H9 (cell line): Measurements from ENCODE around the gene RPS24. TPM values are rescaled to one million over a fixed set of nuclear protein-coding genes. Genes with fewer than 3 reads are reported as not detected.

Experiments used
- DNase-seq: peaks from one replicate; pipeline ENCODE4 v3.0.0-alpha.2; 2017
- H2AFZ ChIP-seq: one replicate; pipeline ENCODE4 v1.6.1; 2013; ENCODE audit warnings: mild to moderate bottlenecking, low read length, control low read depth, moderate library complexity
- H2AK5ac ChIP-seq: 2 replicates; pipeline ENCODE4 v1.6.1; 2013; ENCODE audit warnings: low read length, control low read depth, mixed read lengths; ENCODE audit not compliant: insufficient read length
- H2BK120ac ChIP-seq: one replicate; pipeline ENCODE4 v1.6.1; 2013; ENCODE audit warnings: low read depth, mild to moderate bottlenecking, low read length, control low read depth, inconsistent platforms; ENCODE audit not compliant: poor library complexity, severe bottlenecking
- H2BK12ac ChIP-seq: 2 replicates; pipeline ENCODE4 v1.6.1; 2013; ENCODE audit warnings: low read length, control low read depth, mixed read lengths, low read depth; ENCODE audit not compliant: insufficient read length
- H2BK15ac ChIP-seq: 2 replicates; pipeline ENCODE4 v1.6.1; 2013; ENCODE audit warnings: low read depth, low read length, control low read depth
- H2BK20ac ChIP-seq: one replicate; pipeline ENCODE4 v1.6.1; 2013; ENCODE audit warnings: low read depth, mild to moderate bottlenecking, low read length, control low read depth, inconsistent platforms; ENCODE audit not compliant: poor library complexity, severe bottlenecking
- H2BK5ac ChIP-seq: 2 replicates; pipeline ENCODE4 v1.6.1; 2013; ENCODE audit warnings: low read length, control low read depth, mixed read lengths; ENCODE audit not compliant: insufficient read length
- H3K14ac ChIP-seq: 2 replicates; pipeline ENCODE4 v1.6.1; 2013; ENCODE audit warnings: low read length, control low read depth; ENCODE audit not compliant: insufficient read depth
- H3K18ac ChIP-seq: 2 replicates; pipeline ENCODE4 v1.6.1; 2013; ENCODE audit warnings: low read depth, mild to moderate bottlenecking, mixed read lengths, low read length, control low read depth; ENCODE audit not compliant: insufficient read length
- H3K23ac ChIP-seq: 2 replicates; pipeline ENCODE4 v1.6.1; 2013; ENCODE audit warnings: low read length, control low read depth, mixed read lengths, low read depth; ENCODE audit not compliant: insufficient read length
- H3K23me2 ChIP-seq: 2 replicates; pipeline ENCODE4 v1.6.1; 2013; ENCODE audit warnings: low read depth, mild to moderate bottlenecking, mixed read lengths, low read length, control low read depth; ENCODE audit not compliant: insufficient read length, poor library complexity, severe bottlenecking
- H3K27ac ChIP-seq: 2 replicates; pipeline ENCODE4 v1.5.1; 2013; ENCODE audit warnings: low read length, control low read depth, mixed read lengths, low read depth; ENCODE audit not compliant: insufficient read length
- H3K27me3 ChIP-seq: 2 replicates; pipeline ENCODE4 v1.6.1; 2013; ENCODE audit warnings: low read length, control low read depth, inconsistent platforms; ENCODE audit not compliant: insufficient read depth
- H3K4ac ChIP-seq: 2 replicates; pipeline ENCODE4 v1.6.1; 2013; ENCODE audit warnings: low read depth, mild to moderate bottlenecking, control low read depth, inconsistent platforms, low read length, moderate library complexity
- H3K4me1 ChIP-seq: 2 replicates; pipeline ENCODE4 v1.6.1; 2013; ENCODE audit warnings: low read length, control low read depth, inconsistent platforms; ENCODE audit not compliant: insufficient read depth
- H3K4me2 ChIP-seq: 2 replicates; pipeline ENCODE4 v1.6.1; 2013; ENCODE audit warnings: low read length, control low read depth, mixed read lengths; ENCODE audit not compliant: insufficient read length, insufficient read depth
- H3K56ac ChIP-seq: 2 replicates; pipeline ENCODE4 v1.6.1; 2013; ENCODE audit warnings: low read depth, mild to moderate bottlenecking, mixed read lengths, low read length, control low read depth; ENCODE audit not compliant: insufficient read length
- H3K79me1 ChIP-seq: 2 replicates; pipeline ENCODE4 v1.6.1; 2013; ENCODE audit warnings: low read depth, mild to moderate bottlenecking, moderate library complexity, low read length, control low read depth, inconsistent platforms; ENCODE audit not compliant: insufficient read depth, poor library complexity, severe bottlenecking
- H3K79me2 ChIP-seq: 2 replicates; pipeline ENCODE4 v1.6.1; 2013; ENCODE audit warnings: low read length, control low read depth, inconsistent platforms; ENCODE audit not compliant: insufficient read depth
- H3K9ac ChIP-seq: 2 replicates; pipeline ENCODE4 v1.6.1; 2013; ENCODE audit warnings: low read length, control low read depth, mixed read lengths; ENCODE audit not compliant: insufficient read length; ENCODE audit errors: extremely low read depth
- H3K9me3 ChIP-seq: one replicate; pipeline ENCODE4 v1.6.1; 2013; ENCODE audit warnings: low read depth, low read length, inconsistent platforms; ENCODE audit not compliant: control insufficient read depth
- H3T11ph ChIP-seq: one replicate; pipeline ENCODE4 v1.6.1; 2013; ENCODE audit warnings: mild to moderate bottlenecking, low read length, control low read depth, inconsistent platforms
- H4K20me1 ChIP-seq: one replicate; pipeline ENCODE4 v1.6.1; 2013; ENCODE audit not compliant: control insufficient read depth, insufficient read length, insufficient read depth
- H4K5ac ChIP-seq: 2 replicates; pipeline ENCODE4 v1.6.1; 2013; ENCODE audit warnings: low read depth, mild to moderate bottlenecking, mixed read lengths, low read length, control low read depth; ENCODE audit not compliant: insufficient read length
- H4K8ac ChIP-seq: replicated peaks from 2 replicates; pipeline ENCODE4 v1.6.1; 2013; ENCODE audit warnings: low read length, control low read depth, mixed read lengths, low read depth; ENCODE audit not compliant: insufficient read length
- H4K91ac ChIP-seq: 2 replicates; pipeline ENCODE4 v1.6.1; 2013; ENCODE audit warnings: low read depth, mild to moderate bottlenecking, moderate library complexity, mixed read lengths, low read length, control low read depth; ENCODE audit not compliant: insufficient read length
- H3K27ac Mint-ChIP-seq, 3 experiments: 2 replicates in 2 of 3; 3 replicates in 1 of 3; pipeline ENCODE4 v1.8.0; 2020 to 2021; ENCODE audit warnings: mixed read lengths in 3 of 3, mild to moderate bottlenecking in 1 of 3, moderate library complexity in 1 of 3
- H3K27me3 Mint-ChIP-seq: 2 replicates; pipeline ENCODE4 v1.8.0; 2021; ENCODE audit warnings: low read depth, mild to moderate bottlenecking, moderate library complexity, mixed read lengths
- H3K36me3 Mint-ChIP-seq, 3 experiments: 2 replicates in 2 of 3; 3 replicates in 1 of 3; pipeline ENCODE4 v1.8.0; 2020 to 2021; ENCODE audit warnings: low read depth in 3 of 3, mixed read lengths in 3 of 3; ENCODE audit not compliant: insufficient read depth in 1 of 3
- H3K4me1 Mint-ChIP-seq, 2 experiments: 2 replicates each; pipeline ENCODE4 v1.8.0; 2020; ENCODE audit warnings: mixed read lengths in 2 of 2
- H3K4me3 Mint-ChIP-seq, 2 experiments: 2 replicates in 1 of 2; 3 replicates in 1 of 2; pipeline ENCODE4 v1.8.0; 2020 to 2021; ENCODE audit warnings: mild to moderate bottlenecking in 2 of 2, mixed read lengths in 2 of 2, moderate library complexity in 1 of 2
- H3K9me3 Mint-ChIP-seq, 2 experiments: 2 replicates in 1 of 2; 3 replicates in 1 of 2; pipeline ENCODE4 v1.8.0; 2020; ENCODE audit warnings: mild to moderate bottlenecking in 2 of 2, mixed read lengths in 2 of 2, moderate library complexity in 1 of 2
- CTCF ChIP-seq: fragments of 200-600 bp; sonication (generic); conservative IDR thresholded peaks from 3 replicates; pipeline ENCODE4 v1.8.0; 2021; ENCODE audit warnings: antibody characterized with exemption, mild to moderate bottlenecking
- WGBS: extraction: QIAGEN DNeasy Blood & Tissue Kit; methylation state at CpG from one replicate; pipeline ENCODE4 v1.1.7; 2013; ENCODE audit warnings: missing lambda C conversion rate, low lambda C conversion rate, mixed read lengths; ENCODE audit not compliant: insufficient read length; ENCODE audit errors: extremely low coverage; 5-methylcytosine and 5-hydroxymethylcytosine counted together
- total RNA-seq: library from RNA; stranded (reverse); gene quantifications from 2 replicates; pipeline ENCODE4 v1.2.1, GENCODE V29; 2021

The RPS24 gene
- total RNA-seq, 1 experiment from 2014 or later = 1,966 TPM

GRCh38 chr10:78058562-78058961 lies 24.9 kb downstream of the RPS24 start:
- H3K4ac ChIP-seq = no peak overlapping the region
- H3K79me1 ChIP-seq = no peaks in the 10 kb centered on the region
- H2BK5ac ChIP-seq = no peak overlapping the region
- no peak overlapping the region for H4K91ac ChIP-seq
- no peak overlapping the region for H3K4me2 ChIP-seq
- no CpG with 5 or more reads among the region's 5 CpGs for WGBS
- no peak overlapping the region for H2AK5ac ChIP-seq
- no peak overlapping the region; a peak in 1 of 5 replicates for H3K4me3 Mint-ChIP-seq
- peaks cover 4 to 9% (median 5%) of the 10 kb centered on the region in 3 experiments; a peak in 4 of 7 replicates for H3K36me3 Mint-ChIP-seq
- H3K27me3 ChIP-seq = no peaks in the 10 kb centered on the region
- no peak overlapping the region for H3K14ac ChIP-seq
- H3K56ac ChIP-seq = no peak overlapping the region
- no peaks in the 10 kb centered on the region for H3K23me2 ChIP-seq
- no peak overlapping the region for H2AFZ ChIP-seq
- no peak overlapping the region for H4K5ac ChIP-seq
- no peak overlapping the region for H2BK120ac ChIP-seq
- H3K9ac ChIP-seq = no peak overlapping the region
- no peak overlapping the region for H3K27ac ChIP-seq
- H3K27me3 Mint-ChIP-seq = no peaks in the 10 kb centered on the region
- H2BK12ac ChIP-seq = no peak overlapping the region
- H4K20me1 ChIP-seq = no peaks in the 10 kb centered on the region
- H3K27ac Mint-ChIP-seq = peak overlapping the region in 1 of 3 experiments; percentile 82; a peak in 2 of 7 replicates
- no peak overlapping the region for H3T11ph ChIP-seq
- H3K9me3 Mint-ChIP-seq = no peaks in the 10 kb centered on the region
- no peaks in the 10 kb centered on the region for H3K4me1 Mint-ChIP-seq
- no peak overlapping the region for H2BK15ac ChIP-seq
- no peak for TF ChIP-seq CTCF
- no peaks in the 10 kb centered on the region for H3K9me3 ChIP-seq
- no peak overlapping the region for H3K23ac ChIP-seq
- DNase-seq = no peak
- H3K4me1 ChIP-seq = no peaks in the 10 kb centered on the region
- no peak overlapping the region for H3K18ac ChIP-seq
- H2BK20ac ChIP-seq = no peak overlapping the region
- H4K8ac ChIP-seq = no peak overlapping the region
- no peaks in the 10 kb centered on the region for H3K79me2 ChIP-seq
